Measurements from ENCODE around the gene DDX49.

GRCh38 chr19:18908917-18909619 is 10.4 kb upstream of the DDX49 start:
- TF ChIP-seq POLR2A (IDR thresholded peaks at IDR 0.05) (no peak), CTCF (IDR thresholded peaks at IDR 0.05) (no peak), POLR2AphosphoS5 (IDR thresholded peaks at IDR 0.05) (no peak), EP300 (IDR thresholded peaks at IDR 0.05) (no peak)

Measured in stomach (tissue), 4 donors.